Adrenal gland (tissue), 12 donors: Measurements from ENCODE around the gene ATAD1. TPM values are rescaled to one million over a fixed set of nuclear protein-coding genes. Genes with fewer than 3 reads are reported as not detected.

ENCODE experiments used
- DNase-seq, 7 donors: peaks; one replicate each; pipeline ENCODE4 v3.0.0-alpha.2; 2019 to 2020
- H3K27ac ChIP-seq, 5 donors: fragments of 200-600 bp; sonication (generic) in 4 of 5; 1 replicate in 3 of 5; 2 replicates in 2 of 5; pipeline versions ENCODE4 v1.5.1 to v1.8.0; 2016 to 2020; ENCODE audit warnings: mild to moderate bottlenecking in 1 of 5
- H3K27me3 ChIP-seq: fragments of 200-600 bp; 2 replicates; pipeline ENCODE4 v1.8.0; 2021
- H3K36me3 ChIP-seq, 2 donors: fragments of 200-600 bp; replicated peaks in 1 of 2; 1 replicate in 1 of 2; 2 replicates in 1 of 2; pipeline versions ENCODE4 v1.5.1 to v1.8.0; 2018 to 2022
- H3K4me1 ChIP-seq, 2 donors: fragments of 200-600 bp; replicated peaks in 1 of 2; 1 replicate in 1 of 2; 2 replicates in 1 of 2; pipeline versions ENCODE4 v1.5.1 to v1.8.0; 2018 to 2021
- H3K4me3 ChIP-seq, 4 donors: fragments of 200-600 bp; sonication (generic) in 3 of 4; one replicate each; pipeline ENCODE4 v1.5.1; 2016 to 2018
- H3K9me3 ChIP-seq, 3 donors: fragments of 200-600 bp; sonication (generic) in 1 of 3; replicated peaks in 1 of 3; 1 replicate in 2 of 3; 2 replicates in 1 of 3; pipeline versions ENCODE4 v1.5.1 to v1.8.0; 2016 to 2021
- POLR2A ChIP-seq, 2 donors: fragments of 450-650 bp; IDR thresholded peaks; one replicate each; pipeline ENCODE4 v1.6.1; 2017; ENCODE audit warnings: antibody characterized with exemption in 2 of 2, mild to moderate bottlenecking in 2 of 2, moderate library complexity in 1 of 2
- WGBS, 4 donors: extraction: QIAGEN DNeasy Blood & Tissue Kit in 2 of 4; methylation state at CpG; one replicate each; pipeline versions ENCODE4 v1.1.5 to v1.1.7; 2013 to 2017; 5-methylcytosine and 5-hydroxymethylcytosine counted together
- intact Hi-C, 2 donors: fragments of 100-400 bp; cut with DNase I; formaldehyde crosslinking; loops; one replicate each; pipeline versions ENCODE4 v1.14.1 to v1.15.0; 2022 to 2023
- polyA plus RNA-seq, 3 donors: library from polyadenylated mRNA; stranded (reverse); fragments of 200-250 nt in 2 of 3; fragments of 350-450 nt in 1 of 3; fragmentation: Illumina TruSeq in 1 of 3; extraction: RNeasy Lipid Tissue Mini Kit (QIAGEN cat#74804) in 1 of 3; gene quantifications; one replicate each; pipeline ENCODE4 v1.2.3, GENCODE V29; 2013 to 2014
- total RNA-seq, 9 donors: library from RNA; depleted of rRNA in 4 of 9; stranded (reverse); fragments of >200 nt in 4 of 9; fragments of 120-200 nt in 1 of 9; fragmentation: NEBNext Ultra II Directional in 1 of 9; extraction: Animal tissue kit (Norgen Biotek cat#: 25700) in 1 of 9; gene quantifications; one replicate each; pipeline versions ENCODE4 v1.1.0 to v1.2.4, GENCODE V29; 2013 to 2023
- TF ChIP-seq, protein P1 (sequence below), 6 experiments: fragments of 450-650 bp in 4 of 6; fragments of 200-600 bp in 2 of 6; sonication (generic) in 1 of 6; IDR thresholded peaks; 1 replicate in 5 of 6; 2 replicates in 1 of 6; pipeline versions ENCODE4 v1.5.1 to v1.8.0; 2016 to 2021; ENCODE audit warnings: antibody characterized with exemption in 6 of 6, mild to moderate bottlenecking in 2 of 6, moderate library complexity in 1 of 6
- donor health status: healthy with polysubstance abuse.
- donor health status: Bipolar disorder and iron deficiency.
- donor health status: DM: yes; HTN: yes; CAD: no.
- donor health status: DM: no; HTN: no; CAD: no.
- donor health status: DM: no; HTN: no; CAD: no.
- donor health status: DM: yes; HTN: yes; CAD: no.

Gene ATAD1
- total and polyA plus RNA-seq, 12 donors, result 8.5 to 119 (median 50.4) TPM

DNA sequence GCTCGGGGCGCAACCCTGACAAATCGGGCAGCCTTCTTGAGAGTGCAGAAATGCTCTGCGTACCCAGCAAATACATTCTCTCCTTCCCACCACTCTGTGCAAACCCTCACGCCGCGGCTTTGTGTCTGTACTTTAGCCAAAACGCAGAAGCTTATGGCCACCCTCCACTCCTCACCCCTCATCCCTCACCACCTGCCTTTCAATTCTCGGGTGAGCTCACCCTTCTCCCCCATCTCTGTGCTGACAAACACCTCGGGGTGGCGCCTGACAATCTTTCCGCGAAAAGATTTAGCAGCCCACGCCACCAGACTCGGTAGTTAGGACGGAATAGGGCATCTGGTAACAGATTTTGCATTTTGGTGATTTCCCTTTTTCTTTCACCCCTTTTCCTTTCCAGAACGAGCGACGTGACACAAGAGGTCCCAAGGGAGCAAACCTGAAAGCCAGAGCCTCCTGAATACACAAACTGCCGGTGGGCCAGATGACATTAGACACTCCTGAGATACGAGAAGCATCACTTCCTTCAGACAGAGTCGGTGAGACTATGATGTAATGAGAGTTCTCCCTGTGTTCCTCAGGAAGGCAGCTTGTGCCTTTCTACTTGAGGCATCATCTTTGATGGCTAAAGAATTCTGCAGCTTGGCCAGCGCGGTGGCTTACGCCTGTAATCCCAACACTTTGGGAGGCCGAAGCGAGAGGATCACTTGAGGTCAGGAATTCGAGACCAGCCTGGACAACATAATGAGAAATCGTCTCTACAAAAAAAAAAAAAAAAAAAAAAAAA, 671 bp upstream of the ATAD1 start:
- Histone ChIP-seq H3K4me1 (peaks cover 10 to 35% of the 10 kb centered on the region in 2 donors), H3K27me3 (no peaks in the 10 kb centered on the region), H3K36me3 (no peaks in the 10 kb centered on the region), H3K9me3 (no peaks in the 10 kb centered on the region), H3K27ac (peak overlapping the region; percentile 1 to 93 (median 87)), H3K4me3 (peak overlapping the region; percentile 21 to 93 (median 60))
- 8 to 18% (median 14%) methylated on average over 25 to 29 of the region's 29 CpGs for WGBS, 4 donors
- intact Hi-C loops, result no loop called here
- DNase-seq, result peak in 4 of 7 donors; percentile 31 to 51 (median 36)
- TF ChIP-seq POLR2A (IDR thresholded peaks at IDR 0.05), result no peak
- TF ChIP-seq, protein P1, sequence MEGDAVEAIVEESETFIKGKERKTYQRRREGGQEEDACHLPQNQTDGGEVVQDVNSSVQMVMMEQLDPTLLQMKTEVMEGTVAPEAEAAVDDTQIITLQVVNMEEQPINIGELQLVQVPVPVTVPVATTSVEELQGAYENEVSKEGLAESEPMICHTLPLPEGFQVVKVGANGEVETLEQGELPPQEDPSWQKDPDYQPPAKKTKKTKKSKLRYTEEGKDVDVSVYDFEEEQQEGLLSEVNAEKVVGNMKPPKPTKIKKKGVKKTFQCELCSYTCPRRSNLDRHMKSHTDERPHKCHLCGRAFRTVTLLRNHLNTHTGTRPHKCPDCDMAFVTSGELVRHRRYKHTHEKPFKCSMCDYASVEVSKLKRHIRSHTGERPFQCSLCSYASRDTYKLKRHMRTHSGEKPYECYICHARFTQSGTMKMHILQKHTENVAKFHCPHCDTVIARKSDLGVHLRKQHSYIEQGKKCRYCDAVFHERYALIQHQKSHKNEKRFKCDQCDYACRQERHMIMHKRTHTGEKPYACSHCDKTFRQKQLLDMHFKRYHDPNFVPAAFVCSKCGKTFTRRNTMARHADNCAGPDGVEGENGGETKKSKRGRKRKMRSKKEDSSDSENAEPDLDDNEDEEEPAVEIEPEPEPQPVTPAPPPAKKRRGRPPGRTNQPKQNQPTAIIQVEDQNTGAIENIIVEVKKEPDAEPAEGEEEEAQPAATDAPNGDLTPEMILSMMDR (IDR thresholded peaks at IDR 0.05), result no peak

DNA sequence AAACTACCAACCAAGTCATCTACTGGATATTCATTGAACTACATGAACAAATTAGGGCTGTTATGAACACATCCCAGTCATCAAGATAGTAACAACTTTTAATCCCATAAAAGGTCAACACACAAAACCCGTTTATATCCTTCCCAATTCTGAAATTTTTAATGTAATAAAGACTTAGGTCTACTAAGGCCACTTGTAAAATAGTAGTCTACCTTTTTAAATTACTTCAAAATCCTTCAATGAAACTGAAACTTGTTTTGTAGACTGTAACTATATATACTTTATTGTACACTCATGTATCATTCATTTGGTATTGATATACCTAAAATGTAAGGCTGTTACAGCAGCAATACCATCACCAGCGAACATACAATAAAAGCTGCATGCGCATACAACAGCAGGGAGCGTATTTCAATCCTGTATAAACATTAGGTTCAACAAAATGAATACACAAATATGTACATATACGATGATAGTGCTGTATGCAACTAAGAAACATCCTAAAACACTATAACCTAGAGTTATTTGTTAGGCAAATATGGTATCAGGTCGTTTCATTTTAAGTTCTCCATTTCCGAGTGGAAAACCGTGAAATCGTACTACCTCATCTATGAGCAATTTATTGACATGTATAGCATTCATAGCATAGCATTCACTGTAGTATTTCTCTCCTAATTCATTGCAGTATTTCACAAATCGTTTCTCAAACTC, 973 bp downstream of the ATAD1 start:
- peak overlapping the region in 4 of 5 donors; percentile 83 to 93 (median 89) for H3K27ac ChIP-seq
- no peaks in the 10 kb centered on the region for H3K9me3 ChIP-seq
- H3K36me3 ChIP-seq, result no peaks in the 10 kb centered on the region
- intact Hi-C loops, result no loop called here
- peak overlapping the region in 3 of 4 donors; percentile 34 to 93 (median 75) for H3K4me3 ChIP-seq
- peaks cover 10 to 38% of the 10 kb centered on the region in 2 donors for H3K4me1 ChIP-seq
- H3K27me3 ChIP-seq, result no peaks in the 10 kb centered on the region
- DNase-seq, result no peak
- TF ChIP-seq, protein P1 (IDR thresholded peaks at IDR 0.05), result no peak
- TF ChIP-seq POLR2A (IDR thresholded peaks at IDR 0.05), result no peak
- WGBS, 4 donors, result 21 to 32% (median 26%) methylated on average over 10 of the region's 10 CpGs

DNA sequence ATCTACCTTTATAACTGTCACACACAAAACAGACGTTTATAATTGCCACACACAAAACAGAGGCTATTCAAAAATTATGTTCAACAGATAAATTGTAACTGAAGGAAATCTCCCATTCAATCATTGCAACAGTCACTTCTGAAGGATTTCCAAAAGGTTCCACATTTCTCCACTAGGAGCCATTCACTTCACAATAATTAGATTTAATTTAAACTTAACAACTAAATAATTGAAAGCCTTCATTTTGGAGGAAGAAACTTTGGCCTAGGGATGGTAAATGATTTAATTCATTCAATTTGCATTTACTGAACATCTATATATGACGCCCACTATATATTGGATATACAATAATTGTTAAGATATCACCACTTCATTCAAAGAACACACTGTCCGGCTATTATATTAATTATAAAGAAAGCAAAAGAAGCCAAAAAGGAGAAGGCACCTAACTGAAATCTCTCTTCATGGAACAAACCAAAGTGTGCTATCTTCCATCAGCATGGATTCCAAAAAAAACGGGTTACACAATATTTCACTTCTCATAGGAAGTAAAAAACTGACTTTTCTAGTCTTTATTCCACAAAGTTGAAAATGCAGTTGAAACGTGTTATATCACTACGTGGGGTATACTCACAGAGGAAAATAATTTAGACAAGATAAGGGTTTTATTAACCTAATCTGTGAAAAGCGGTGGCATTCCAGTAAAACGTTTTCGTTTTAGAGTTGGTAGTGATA, 1.7 kb downstream of the ATAD1 start:
- TF ChIP-seq, protein P1 (IDR thresholded peaks at IDR 0.05), result peak in 1 of 6 experiments; percentile 17
- no peak for TF ChIP-seq POLR2A (IDR thresholded peaks at IDR 0.05)
- Histone ChIP-seq H3K27me3 (no peaks in the 10 kb centered on the region), H3K36me3 (no peaks in the 10 kb centered on the region), H3K4me3 (peak overlapping the region in 1 of 4 donors; percentile 75), H3K9me3 (no peaks in the 10 kb centered on the region), H3K27ac (no peak overlapping the region), H3K4me1 (peaks cover 10 to 38% of the 10 kb centered on the region in 2 donors)
- 71 to 78% (median 72%) methylated on average over 9 of the region's 9 CpGs for WGBS, 4 donors
- intact Hi-C loops, result no loop called here
- DNase-seq, result no peak
